AG04450 (cell line): ENCODE measurements around the gene ZNF831. TPM values are rescaled to one million over a fixed set of nuclear protein-coding genes. Genes with fewer than 3 reads are reported as not detected.

Source experiments
- CTCF ChIA-PET: fragments of 300-600, 350-600 bp; formaldehyde crosslinking; extraction: SDS; loops from one replicate; lab custom pipeline; 2022; ENCODE audit warnings: antibody characterized with exemption, inconsistent platforms; lab: Charles Lee
- POLR2A ChIA-PET: fragments of 350-600 bp; formaldehyde crosslinking; extraction: SDS; loops from one replicate; lab custom pipeline; 2021; ENCODE audit warnings: antibody characterized with exemption, inconsistent platforms; lab: Yijun Ruan, JAX
- DNase-seq: peaks from one replicate; pipeline ENCODE4 v3.0.0-alpha.2; 2011; ENCODE audit warnings: low read depth, low spot score
- H3K27ac ChIP-seq: one replicate; pipeline ENCODE4 v1.5.1; 2012; ENCODE audit warnings: low read depth, low read length, control low read depth
- H3K27me3 ChIP-seq: one replicate; pipeline ENCODE4 v1.6.0; 2012; ENCODE audit warnings: low read length; ENCODE audit not compliant: control insufficient read depth, insufficient read depth
- H3K4me3 ChIP-seq: 2 replicates; pipeline ENCODE4 v1.5.1; 2011; ENCODE audit warnings: mild to moderate bottlenecking, low read depth, low read length, control low read depth
- H3K9me3 ChIP-seq: 2 replicates; pipeline ENCODE4 v1.5.1; 2012; ENCODE audit warnings: low read length; ENCODE audit not compliant: control insufficient read depth, insufficient read depth
- CTCF ChIP-seq: IDR thresholded peaks from 2 replicates; pipeline ENCODE4 v1.5.1; 2011; ENCODE audit warnings: low read depth, low read length, control low read depth, inconsistent platforms
- polyA plus RNA-seq: library from polyadenylated mRNA; depleted of rRNA; stranded (reverse); fragments of >200 nt; gene quantifications from 2 replicates; pipeline ENCODE4 v1.2.3, GENCODE V29; 2011

The ZNF831 gene
- polyA plus RNA-seq, 1 experiment = not detected

DNA sequence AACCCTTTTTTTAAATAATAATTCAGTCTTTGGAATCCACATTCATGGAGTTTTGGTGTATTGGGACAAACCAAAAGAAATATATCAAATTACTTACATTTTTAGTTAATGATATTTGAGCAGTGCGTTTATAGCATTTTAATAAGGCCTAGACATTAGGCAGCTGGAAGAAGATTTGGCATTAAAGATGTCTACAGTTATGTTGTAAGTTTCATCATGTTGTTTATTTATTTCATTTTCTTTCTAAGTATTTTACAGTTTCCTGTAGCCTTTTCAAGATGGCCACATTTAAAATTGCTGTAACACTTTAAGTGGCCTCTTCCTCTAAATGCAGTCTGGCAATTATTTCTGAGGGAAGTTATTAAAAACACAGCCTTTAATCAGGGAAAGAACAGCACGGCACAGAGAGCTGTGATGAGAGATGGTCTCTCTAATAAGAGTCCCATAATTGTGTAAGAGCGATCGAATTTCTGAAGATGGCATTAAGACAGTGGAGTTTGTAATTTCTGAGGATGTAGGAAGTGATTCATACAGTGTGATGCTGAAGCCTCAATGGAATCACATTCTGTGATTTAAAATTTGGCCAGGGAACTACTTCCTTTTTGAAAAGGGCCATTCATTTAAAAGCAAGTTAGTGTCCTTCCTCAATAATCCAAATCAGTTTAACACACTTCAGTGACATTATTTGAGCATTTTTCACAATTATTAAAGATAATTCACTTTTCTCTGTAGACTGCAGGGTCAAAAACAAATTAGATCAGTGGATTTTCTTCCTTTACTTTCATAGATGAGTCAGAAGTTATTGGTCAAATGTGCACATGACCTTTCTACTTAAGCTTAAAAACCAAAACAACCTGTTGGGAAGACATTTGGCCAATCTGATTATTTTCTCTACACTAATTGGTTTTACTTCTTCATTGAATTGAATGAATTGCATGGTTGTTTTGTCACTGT, 84.4 kb downstream of the ZNF831 start:
- ChIA-PET CTCF (interaction anchor here (0.6 kb wide), 1 partner anchor 378 kb away, joined by 3 read pairs; no protein-coding TSS in a partner anchor), POLR2A (no interaction called here)
- Histone ChIP-seq H3K4me3 (no peak overlapping the region), H3K9me3 (no peaks in the 10 kb centered on the region), H3K27ac (no peak overlapping the region), H3K27me3 (no peaks in the 10 kb centered on the region)
- no peak for TF ChIP-seq CTCF
- no peak for DNase-seq

DNA sequence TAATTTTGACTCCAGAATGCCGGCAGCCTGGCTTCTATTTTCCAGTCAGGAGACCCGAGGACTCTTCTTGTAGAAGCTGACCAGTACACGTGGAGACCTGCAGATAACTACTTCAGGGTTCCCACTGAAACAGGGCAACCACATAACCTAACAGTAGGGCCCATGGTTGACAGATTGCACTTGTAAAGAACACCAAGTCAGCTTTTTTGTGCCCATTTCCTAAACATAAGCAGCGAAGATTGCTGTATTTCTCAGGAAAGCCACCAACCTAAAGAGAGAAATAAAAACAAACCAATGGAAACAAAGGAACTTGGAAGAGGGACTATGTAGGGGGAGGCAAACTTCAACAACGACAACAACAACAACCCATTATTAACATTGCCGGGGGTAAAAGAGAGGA, 86.7 kb downstream of the ZNF831 start:
- H3K9me3 ChIP-seq = no peaks in the 10 kb centered on the region
- H3K27me3 ChIP-seq = no peaks in the 10 kb centered on the region
- ChIA-PET POLR2A (no interaction called here), CTCF (interaction anchor here (1.6 kb wide), 1 partner anchor 28 kb away, joined by 4 read pairs; no protein-coding TSS in a partner anchor)
- H3K27ac ChIP-seq = no peak overlapping the region
- no peak for DNase-seq
- TF ChIP-seq CTCF = no peak
- no peak overlapping the region for H3K4me3 ChIP-seq

- DNase-seq = no peak
- TF ChIP-seq CTCF = no peak
- Histone ChIP-seq H3K9me3 (no peaks in the 10 kb centered on the region), H3K27ac (no peak overlapping the region), H3K27me3 (no peaks in the 10 kb centered on the region), H3K4me3 (no peak overlapping the region)
- POLR2A ChIA-PET = no interaction called here
- CTCF ChIA-PET = no interaction called here
Observed at GRCh38 chr20:59253325-59253724, 89.7 kb downstream of the ZNF831 start.

- CTCF ChIA-PET = no interaction called here
- Histone ChIP-seq H3K27me3 (no peaks in the 10 kb centered on the region), H3K27ac (no peak overlapping the region), H3K4me3 (no peak overlapping the region), H3K9me3 (no peaks in the 10 kb centered on the region)
- POLR2A ChIA-PET = no interaction called here
- no peak for TF ChIP-seq CTCF
- no peak for DNase-seq
Observed at GRCh38 chr20:59253779-59254319, 90.2 kb downstream of the ZNF831 start.

DNA sequence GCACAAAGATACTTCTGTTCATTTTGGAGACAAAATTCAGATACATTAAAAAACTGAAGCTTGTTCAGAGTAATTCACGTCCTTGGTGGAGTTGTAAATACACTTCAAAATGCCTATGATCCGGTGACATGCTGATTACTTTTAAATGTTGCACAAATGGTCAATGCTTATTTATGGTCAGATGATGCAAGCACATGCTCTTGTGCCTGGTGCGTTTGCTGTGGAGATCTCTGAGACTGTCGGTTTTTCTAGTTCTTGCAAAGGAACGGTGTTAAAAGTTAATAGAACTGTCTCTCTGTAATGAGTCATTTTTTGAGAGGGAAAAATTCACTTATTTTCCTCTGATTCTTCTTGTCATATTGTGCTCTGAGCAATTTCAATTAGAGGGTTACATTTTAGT, 91.6 kb downstream of the ZNF831 start:
- Histone ChIP-seq H3K4me3 (no peak overlapping the region), H3K9me3 (no peaks in the 10 kb centered on the region), H3K27ac (no peak overlapping the region), H3K27me3 (no peaks in the 10 kb centered on the region)
- ChIA-PET POLR2A (no interaction called here), CTCF (no interaction called here)
- no peak for DNase-seq
- TF ChIP-seq CTCF = no peak
